Activated CD4-positive, CD25-positive, alpha-beta regulatory T cell treated with anti-CD3 and anti-CD28 coated beads, Interleukin-2, amount 50 U/mL, for 24 hours (primary cell): ENCODE data around the gene STX4.

Experiments
- ATAC-seq, 2 donors: fragments of 150-1000 bp; cut with Tn5 transposase; one replicate each; pipeline ENCODE4 v1.10.0; 2021; ENCODE audit warnings: mild to moderate bottlenecking in 1 of 2, moderate library complexity in 1 of 2

Gene STX4

GRCh38 chr16:31071861-31072260, 38.5 kb downstream of the STX4 start:
- ATAC-seq = no peak

- ATAC-seq = no peak
Observed at GRCh38 chr16:31072540-31073141, 39.3 kb downstream of the STX4 start.

GRCh38 chr16:31073142-31073969, 40.0 kb downstream of the STX4 start:
- ATAC-seq = peak; percentile 59 to 69

GRCh38 chr16:31073970-31074813, 40.8 kb downstream of the STX4 start, which contains the start of the genes ZNF646 and ZNF668:
Gene ZNF646, plus strand, starts transcription at chr16:31074422. Its CDS starts 1,903 bp downstream, at chr16:31076325.
Gene ZNF668, minus strand, starts transcription at chr16:31074240. Its CDS starts 9,781 bp downstream, at chr16:31064459.
- peak; percentile 80 to 81 for ATAC-seq

GRCh38 chr16:31074814-31075183, 41.4 kb downstream of the STX4 start:
- ATAC-seq = no peak

- ATAC-seq = no peak
Observed at GRCh38 chr16:31076319-31076718, 43.0 kb downstream of the STX4 start.

GRCh38 chr16:31077024-31077423, 43.7 kb downstream of the STX4 start:
- no peak for ATAC-seq

- ATAC-seq = no peak
Observed at GRCh38 chr16:31077592-31078396, 44.4 kb downstream of the STX4 start.

GRCh38 chr16:31078597-31079341, 45.4 kb downstream of the STX4 start:
- no peak for ATAC-seq

- ATAC-seq = no peak
Observed at GRCh38 chr16:31079342-31079944, 46.1 kb downstream of the STX4 start.

GRCh38 chr16:31080035-31080629, 46.8 kb downstream of the STX4 start:
- ATAC-seq = no peak

GRCh38 chr16:31080756-31081419, 47.5 kb downstream of the STX4 start:
- ATAC-seq = no peak

- no peak for ATAC-seq
Observed at GRCh38 chr16:31081428-31082351, 48.3 kb downstream of the STX4 start.

GRCh38 chr16:31082368-31083045, 49.1 kb downstream of the STX4 start:
- ATAC-seq = no peak

GRCh38 chr16:31083081-31083480, 49.7 kb downstream of the STX4 start:
- ATAC-seq = no peak

- ATAC-seq = no peak
Observed at GRCh38 chr16:31083556-31083955, 50.2 kb downstream of the STX4 start.

- ATAC-seq = no peak
Observed at GRCh38 chr16:31083981-31084380, 50.6 kb downstream of the STX4 start.

- ATAC-seq = no peak
Observed at GRCh38 chr16:31084584-31085302, 51.4 kb downstream of the STX4 start.
